OCI-LY1 (cell line): ENCODE measurements around the gene GNA12.

Experiments used
- H2AFZ ChIP-seq: fragments of 200-600 bp; sonication (generic), shearing (Covaris generic); 2 replicates; pipeline ENCODE4 v1.6.0; 2014; ENCODE audit warnings: antibody characterized with exemption, mild to moderate bottlenecking, low read length
- H3F3A ChIP-seq: fragments of 200-600 bp; sonication (generic), shearing (Covaris generic); 2 replicates; pipeline ENCODE4 v1.6.0; 2014; ENCODE audit warnings: mild to moderate bottlenecking, antibody characterized with exemption, low read length, moderate library complexity; ENCODE audit not compliant: insufficient read depth
- H3K27ac ChIP-seq: fragments of 200-600 bp; sonication (generic); 2 replicates; pipeline ENCODE4 v1.5.1; 2014; ENCODE audit warnings: low read length, mixed run types, mild to moderate bottlenecking, low read depth; ENCODE audit not compliant: poor library complexity, severe bottlenecking
- H3K27me3 ChIP-seq: fragments of 200-600 bp; sonication (generic); 2 replicates; pipeline ENCODE4 v1.6.0; 2014; ENCODE audit warnings: antibody characterized with exemption, mild to moderate bottlenecking, low read length, moderate library complexity; ENCODE audit not compliant: insufficient read depth
- H3K36me3 ChIP-seq: fragments of 200-600 bp; sonication (generic); 2 replicates; pipeline ENCODE4 v1.6.1; 2014; ENCODE audit warnings: mild to moderate bottlenecking, antibody characterized with exemption, low read length, moderate library complexity, mixed read lengths; ENCODE audit not compliant: insufficient read depth
- H3K4me1 ChIP-seq: fragments of 200-600 bp; sonication (generic); 2 replicates; pipeline ENCODE4 v1.5.1; 2014; ENCODE audit warnings: mild to moderate bottlenecking, low read length, moderate library complexity; ENCODE audit not compliant: insufficient read depth, severe bottlenecking
- H3K4me2 ChIP-seq: fragments of 200-600 bp; sonication (generic), shearing (Covaris generic); 2 replicates; pipeline ENCODE4 v1.6.1; 2014; ENCODE audit warnings: low read length
- H3K4me3 ChIP-seq: fragments of 200-600 bp; sonication (generic); 2 replicates; pipeline ENCODE4 v1.5.1; 2014; ENCODE audit warnings: low read length, low read depth, mild to moderate bottlenecking, mixed read lengths; ENCODE audit not compliant: poor library complexity, severe bottlenecking
- H3K79me2 ChIP-seq: fragments of 200-600 bp; shearing (Covaris generic); 2 replicates; pipeline ENCODE4 v1.6.1; 2016; ENCODE audit warnings: mixed run types, low read length, mixed read lengths; ENCODE audit not compliant: insufficient read depth
- H3K9ac ChIP-seq: fragments of 200-600 bp; sonication (generic), shearing (Covaris generic); 2 replicates; pipeline ENCODE4 v1.6.1; 2014; ENCODE audit warnings: mild to moderate bottlenecking, low read length, mixed read lengths
- H3K9me2 ChIP-seq: fragments of 200-600 bp; sonication (generic), shearing (Covaris generic); 2 replicates; pipeline ENCODE4 v1.6.1; 2014; ENCODE audit warnings: low read depth, mild to moderate bottlenecking, low read length, mixed read lengths
- H3K9me3 ChIP-seq: fragments of 200-600 bp; shearing (Covaris generic); 2 replicates; pipeline ENCODE4 v1.6.1; 2014; ENCODE audit warnings: low read length, mixed read lengths
- H4K20me1 ChIP-seq: fragments of 200-600 bp; sonication (generic), shearing (Covaris generic); 2 replicates; pipeline ENCODE4 v1.6.0; 2016; ENCODE audit warnings: mild to moderate bottlenecking, low read length; ENCODE audit not compliant: insufficient read depth
- CTCF ChIP-seq: fragments of 200-600 bp; sonication (generic), shearing (Covaris generic); IDR thresholded peaks from 2 replicates; pipeline ENCODE4 v1.5.1; 2017; ENCODE audit warnings: mild to moderate bottlenecking, antibody characterized with exemption, low read length, moderate library complexity, mixed read lengths
- EZH2 ChIP-seq: fragments of 200-600 bp; sonication (generic), shearing (Covaris generic); IDR thresholded peaks from 2 replicates; pipeline ENCODE4 v1.8.0; 2017; ENCODE audit warnings: borderline replicate concordance, mixed run types, mild to moderate bottlenecking, antibody characterized with exemption, low read length, moderate library complexity, mixed read lengths

GNA12 gene

DNA sequence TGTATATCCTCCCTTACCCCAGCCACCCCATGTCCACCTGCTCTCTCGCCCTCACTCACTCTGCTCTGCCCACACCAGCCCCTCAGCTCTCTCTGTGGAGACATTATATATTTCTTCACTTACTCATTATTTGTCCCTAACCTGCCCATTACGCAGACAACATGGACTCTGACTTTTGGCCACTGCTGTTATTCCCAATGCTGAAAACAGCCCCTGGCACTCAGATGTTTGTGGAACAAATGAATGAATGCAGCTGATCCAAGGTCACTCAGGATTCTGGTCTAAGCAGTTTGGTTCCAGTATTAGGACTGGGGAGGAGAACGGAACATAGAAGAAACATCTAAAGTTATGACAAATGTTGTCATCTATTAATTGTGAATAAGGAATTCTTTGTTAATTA, 26.7 kb downstream of the GNA12 start:
- Histone ChIP-seq H2AFZ (no peak overlapping the region), H3K4me3 (no peak overlapping the region), H3K79me2 (no peaks in the 10 kb centered on the region), H4K20me1 (no peaks in the 10 kb centered on the region), H3K36me3 (no peaks in the 10 kb centered on the region), H3K27me3 (no peaks in the 10 kb centered on the region), H3F3A (no peaks in the 10 kb centered on the region), H3K9me2 (no peaks in the 10 kb centered on the region), H3K4me2 (no peak overlapping the region), H3K4me1 (peaks cover 14% of the 10 kb centered on the region), H3K9ac (no peak overlapping the region), H3K27ac (no peak overlapping the region), H3K9me3 (no peaks in the 10 kb centered on the region)
- TF ChIP-seq CTCF (no peak), EZH2 (no peak)

DNA sequence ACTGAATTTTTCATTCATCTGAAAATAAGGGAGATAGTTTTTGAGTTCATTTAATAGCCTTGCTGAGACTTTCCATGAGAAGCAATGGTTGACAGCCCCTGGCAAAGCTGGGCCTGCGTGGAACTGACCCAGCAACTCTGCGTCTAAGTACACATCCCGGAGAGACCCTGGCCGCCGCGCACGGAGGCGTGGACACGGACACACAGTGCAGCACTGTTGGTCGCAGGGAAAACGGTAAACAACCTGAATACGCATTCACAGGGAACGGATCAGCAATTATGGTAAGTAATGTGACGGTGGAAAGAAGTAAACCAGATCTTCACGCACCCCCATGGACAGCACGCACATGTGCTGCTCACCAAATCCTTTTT, 28.2 kb downstream of the GNA12 start:
- Histone ChIP-seq H3K9ac (no peak overlapping the region), H3K36me3 (no peaks in the 10 kb centered on the region), H3K9me2 (no peaks in the 10 kb centered on the region), H3K4me2 (no peak overlapping the region), H3K4me1 (no peaks in the 10 kb centered on the region), H2AFZ (no peak overlapping the region), H3K4me3 (no peak overlapping the region), H3K79me2 (no peaks in the 10 kb centered on the region), H3K27ac (no peak overlapping the region), H3F3A (no peaks in the 10 kb centered on the region), H3K9me3 (no peaks in the 10 kb centered on the region), H4K20me1 (no peaks in the 10 kb centered on the region), H3K27me3 (no peaks in the 10 kb centered on the region)
- TF ChIP-seq CTCF (no peak), EZH2 (no peak)

DNA sequence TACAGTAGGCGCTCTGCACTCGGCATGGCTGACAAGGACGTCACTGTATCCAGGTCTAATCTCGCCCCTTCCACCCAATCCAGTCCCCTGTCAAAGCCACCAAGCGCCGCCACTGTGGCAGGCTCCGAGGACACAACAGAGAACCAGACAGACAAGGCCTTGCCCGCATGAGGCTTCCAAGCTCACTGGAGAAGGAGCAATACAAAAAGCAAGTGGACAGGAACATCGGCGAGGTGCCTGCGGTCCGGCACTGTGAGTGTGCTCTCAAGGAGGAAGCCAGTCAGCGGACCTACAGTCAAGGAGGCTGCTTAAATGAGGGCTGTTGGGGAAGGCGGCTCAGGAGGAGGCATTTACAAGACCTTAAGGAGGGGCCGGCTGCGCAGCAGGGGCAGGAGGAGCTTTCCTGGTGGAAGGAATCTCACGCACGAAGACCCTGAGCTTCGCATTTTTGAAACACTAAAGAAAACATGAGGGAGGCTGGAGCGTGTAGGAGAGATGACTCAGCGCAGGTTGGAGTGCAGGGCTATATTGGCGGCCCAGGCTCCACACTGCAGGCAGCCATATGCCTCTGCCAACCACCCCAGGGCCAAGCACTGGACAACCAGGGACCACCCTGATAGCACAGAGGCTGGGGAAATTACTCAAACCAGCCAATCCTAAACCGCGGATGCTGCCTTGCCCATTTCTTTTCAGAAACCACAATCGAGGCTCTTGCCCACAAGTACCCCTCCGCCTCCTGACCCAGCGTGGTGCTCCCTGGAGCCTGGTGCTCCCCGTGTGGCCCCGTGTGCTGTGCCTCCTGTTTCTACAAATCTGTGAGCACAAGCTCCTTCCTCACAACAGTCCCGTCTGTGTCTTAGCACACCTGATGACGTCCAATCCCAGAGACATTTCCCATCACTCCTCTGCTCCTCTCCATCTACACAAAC, 28.9 kb downstream of the GNA12 start:
- Histone ChIP-seq H3K9me2 (no peaks in the 10 kb centered on the region), H3K9me3 (no peaks in the 10 kb centered on the region), H2AFZ (no peak overlapping the region), H3K27ac (no peak overlapping the region), H3K4me2 (no peak overlapping the region), H3F3A (no peaks in the 10 kb centered on the region), H3K36me3 (no peaks in the 10 kb centered on the region), H4K20me1 (no peaks in the 10 kb centered on the region), H3K9ac (no peak overlapping the region), H3K79me2 (no peaks in the 10 kb centered on the region), H3K4me3 (no peak overlapping the region), H3K27me3 (no peaks in the 10 kb centered on the region), H3K4me1 (no peaks in the 10 kb centered on the region)
- no peak for TF ChIP-seq CTCF
- TF ChIP-seq EZH2, result no peak
